GM18508 (cell line): ENCODE measurements around the gene PNKP.

Experiments used
- ATAC-seq: cut with Tn5 transposase; IDR thresholded peaks from one replicate; pipeline ENCODE4 v1.9.1; 2021; ENCODE audit warnings: moderate number of reproducible peaks; ENCODE audit not compliant: insufficient read depth, unreplicated experiment

Gene PNKP

GRCh38 chr19:49866933-49867782, at the start of gene PNKP:
Gene PNKP, minus strand, starts transcription at chr19:49867576. Its CDS starts 372 bp downstream, at chr19:49867204.
- ATAC-seq = no peak

DNA sequence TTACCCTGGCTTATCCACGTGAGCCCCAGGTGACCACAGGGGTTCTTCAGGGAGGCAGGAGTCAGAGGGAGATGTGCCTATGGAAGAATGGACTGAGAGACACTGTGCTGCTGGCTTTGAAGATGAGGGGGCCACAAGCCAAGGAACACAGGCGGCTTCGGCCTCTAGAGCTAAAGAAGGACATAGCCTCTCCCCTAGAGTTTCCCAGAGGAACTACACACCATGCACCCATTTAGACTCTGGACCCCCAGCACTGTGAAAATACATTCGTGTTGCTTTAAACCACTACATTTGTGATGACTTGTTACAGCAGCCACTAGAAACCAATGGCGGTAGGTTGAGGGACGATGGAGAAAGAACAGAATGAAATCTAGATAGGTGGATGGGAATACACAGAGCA, 47.9 kb upstream of the PNKP start:
- ATAC-seq = no peak

GRCh38 chr19:49913720-49914119, 46.3 kb upstream of the PNKP start:
- ATAC-seq = no peak

- ATAC-seq = no peak
Measured at GRCh38 chr19:49912965-49913685, 45.7 kb upstream of the PNKP start.

GRCh38 chr19:49911381-49912145, 44.2 kb upstream of the PNKP start:
- ATAC-seq = no peak

DNA sequence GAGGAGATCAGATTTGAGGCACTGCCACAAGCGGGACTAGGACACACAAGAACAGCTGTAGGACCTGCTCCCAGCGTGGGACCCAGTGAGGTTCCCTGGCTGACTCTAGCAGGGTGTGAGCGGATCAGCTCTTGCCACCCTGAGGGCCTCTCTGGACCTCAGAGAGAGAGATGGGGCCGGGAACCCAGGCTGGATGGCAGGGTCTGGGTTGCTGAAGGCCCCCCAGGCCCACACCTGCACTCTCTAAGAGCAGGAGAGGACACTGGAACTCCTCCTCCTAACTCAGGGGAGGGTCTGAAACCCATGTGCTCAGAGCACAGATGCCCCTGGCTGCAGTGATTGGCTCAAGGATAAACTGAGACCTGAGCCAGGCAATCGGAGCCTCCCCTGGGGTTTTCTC, 42.8 kb upstream of the PNKP start:
- no peak for ATAC-seq

DNA sequence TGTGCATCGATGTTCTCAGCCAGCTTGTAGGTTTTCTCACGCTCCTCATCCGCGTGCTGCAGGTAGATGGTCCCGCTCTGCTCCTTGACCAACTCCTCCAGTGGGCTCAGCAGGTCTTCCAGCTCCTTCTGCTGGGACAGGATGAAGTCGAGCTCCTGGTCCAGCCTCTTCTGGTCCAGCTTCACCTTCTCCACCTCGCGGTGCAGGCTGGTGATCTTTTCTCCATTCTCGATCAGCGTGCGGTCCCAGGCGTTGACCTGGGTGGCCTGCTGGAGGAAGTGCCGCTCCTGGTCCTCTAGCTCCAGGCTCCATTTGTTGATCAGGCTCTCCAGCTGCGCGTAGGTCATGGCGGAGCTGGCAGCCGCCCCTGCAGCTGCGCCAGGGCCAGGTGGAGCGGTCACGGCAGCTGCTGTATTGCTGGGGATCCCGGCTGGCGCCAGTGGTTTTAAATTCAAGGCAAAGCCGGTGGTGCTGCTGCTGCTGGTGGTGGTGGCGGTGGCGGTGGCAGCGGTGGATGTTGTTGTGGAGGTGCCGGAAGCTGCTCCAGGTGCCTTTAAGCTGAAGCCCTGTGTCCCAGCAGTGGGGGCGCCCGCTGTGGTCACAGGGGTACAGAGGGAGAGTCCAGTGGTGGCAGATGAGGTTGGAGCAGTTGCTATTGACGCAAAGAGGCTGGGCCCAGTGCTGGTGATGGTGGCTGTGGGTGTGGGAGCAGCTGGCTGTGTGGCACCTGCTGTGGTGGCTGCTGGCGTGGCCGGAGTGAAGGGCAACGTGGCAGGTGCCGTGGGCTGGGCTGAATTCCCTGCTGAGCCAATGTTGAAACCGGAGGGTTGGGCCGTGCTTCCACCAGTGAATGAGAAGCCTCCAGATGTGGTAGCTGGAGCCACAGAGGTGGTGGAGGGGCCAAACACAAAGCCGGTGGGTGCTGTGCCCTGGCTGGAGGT, 41.4 kb upstream of the PNKP start:
- no peak for ATAC-seq

- no peak for ATAC-seq
Measured at GRCh38 chr19:49907745-49908446, 40.5 kb upstream of the PNKP start.

DNA sequence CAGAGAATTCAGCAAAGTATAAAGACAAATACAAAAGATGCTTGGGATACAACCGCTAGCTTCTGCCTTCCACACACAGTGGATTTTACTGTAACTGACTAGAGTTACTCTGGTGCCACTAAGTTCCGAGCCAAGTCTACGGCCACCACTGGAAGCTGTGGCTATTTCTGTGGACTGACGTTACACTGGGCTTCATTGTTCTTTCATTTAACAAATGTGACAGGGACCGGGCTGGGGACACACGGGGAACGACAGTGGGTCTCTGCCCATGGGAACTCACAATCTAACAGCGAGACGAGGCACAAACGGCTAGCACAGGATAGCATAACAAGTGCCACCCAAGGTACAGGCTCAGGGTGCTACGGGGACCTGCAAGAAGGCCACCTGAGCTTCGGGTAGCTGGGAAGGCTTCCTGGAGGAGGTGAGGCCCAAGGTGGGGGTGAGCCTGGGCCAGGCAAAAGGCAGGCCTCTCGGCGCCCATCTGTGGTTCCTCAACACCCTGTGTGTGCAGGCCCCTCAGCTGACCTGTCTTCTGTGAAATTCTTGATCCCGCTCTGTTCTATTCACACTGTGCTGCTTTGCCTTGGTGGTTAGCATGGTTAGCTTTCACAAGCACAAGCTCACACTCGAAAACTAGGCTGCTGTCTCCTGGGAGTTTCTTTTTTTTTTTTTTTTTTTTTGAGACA, 39.6 kb upstream of the PNKP start:
- no peak for ATAC-seq

DNA sequence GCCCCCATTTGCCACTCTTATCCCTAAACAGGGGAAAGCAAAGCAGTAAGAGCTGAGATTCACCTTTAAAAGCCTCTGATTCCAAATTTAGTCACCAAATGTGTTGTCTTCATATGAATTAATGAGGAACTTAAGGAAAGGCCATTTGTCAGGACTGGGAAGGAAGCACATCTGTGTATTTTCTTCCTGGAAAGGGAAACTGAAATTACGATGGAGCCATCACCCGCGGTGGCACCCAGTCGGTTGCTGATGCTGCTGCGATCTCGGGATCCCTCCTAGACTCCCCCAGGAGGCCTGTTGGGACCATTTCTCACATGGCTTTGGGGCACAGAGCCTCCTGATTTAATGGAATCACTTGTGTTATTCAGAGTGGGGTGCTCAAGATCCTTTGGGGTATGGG, 36.8 kb upstream of the PNKP start:
- ATAC-seq = no peak

GRCh38 chr19:49896863-49897621, 29.7 kb upstream of the PNKP start, which contains the start of gene IL4I1:
Gene IL4I1, minus strand, starts transcription at chr19:49896887. Its CDS starts 727 bp downstream, at chr19:49896160.
- peak; percentile 33 for ATAC-seq

DNA sequence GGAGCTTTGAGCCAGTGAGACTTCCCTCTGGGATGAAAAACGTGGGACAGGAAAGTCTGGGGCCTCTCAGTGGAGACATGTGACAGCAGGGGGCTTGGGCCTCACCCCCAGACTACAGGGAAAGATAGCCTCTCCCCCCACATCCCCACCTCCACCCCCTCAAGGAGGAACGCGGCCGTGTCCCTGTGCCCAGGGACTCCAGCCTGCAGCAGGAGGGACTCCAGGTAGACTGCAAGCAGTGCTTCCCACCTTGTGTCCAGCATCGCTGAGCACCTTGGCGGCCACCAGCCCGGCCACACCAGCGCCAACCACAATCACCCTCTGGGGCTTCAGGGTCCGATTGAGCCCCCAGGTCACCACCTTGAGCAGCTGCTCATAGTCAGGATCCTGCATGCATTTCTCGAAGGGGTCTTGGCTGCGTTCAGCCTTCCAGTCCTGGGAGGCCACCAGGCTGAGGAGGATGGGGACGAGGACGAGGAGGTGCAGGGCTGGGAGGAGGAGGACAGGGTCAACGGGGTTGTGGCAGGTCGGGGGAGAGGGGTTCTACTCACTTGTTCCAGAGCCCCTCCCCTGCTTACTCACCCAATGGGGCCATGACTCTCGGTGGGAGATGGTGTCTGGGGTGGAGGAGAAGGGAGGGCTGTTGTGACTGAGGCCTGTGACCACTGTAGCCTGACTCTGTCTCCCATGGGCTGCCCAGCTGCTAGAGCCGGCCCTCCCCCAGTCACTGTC, 28.4 kb upstream of the PNKP start:
- no peak for ATAC-seq

- no peak for ATAC-seq
Measured at GRCh38 chr19:49894879-49895565, 27.6 kb upstream of the PNKP start.

DNA sequence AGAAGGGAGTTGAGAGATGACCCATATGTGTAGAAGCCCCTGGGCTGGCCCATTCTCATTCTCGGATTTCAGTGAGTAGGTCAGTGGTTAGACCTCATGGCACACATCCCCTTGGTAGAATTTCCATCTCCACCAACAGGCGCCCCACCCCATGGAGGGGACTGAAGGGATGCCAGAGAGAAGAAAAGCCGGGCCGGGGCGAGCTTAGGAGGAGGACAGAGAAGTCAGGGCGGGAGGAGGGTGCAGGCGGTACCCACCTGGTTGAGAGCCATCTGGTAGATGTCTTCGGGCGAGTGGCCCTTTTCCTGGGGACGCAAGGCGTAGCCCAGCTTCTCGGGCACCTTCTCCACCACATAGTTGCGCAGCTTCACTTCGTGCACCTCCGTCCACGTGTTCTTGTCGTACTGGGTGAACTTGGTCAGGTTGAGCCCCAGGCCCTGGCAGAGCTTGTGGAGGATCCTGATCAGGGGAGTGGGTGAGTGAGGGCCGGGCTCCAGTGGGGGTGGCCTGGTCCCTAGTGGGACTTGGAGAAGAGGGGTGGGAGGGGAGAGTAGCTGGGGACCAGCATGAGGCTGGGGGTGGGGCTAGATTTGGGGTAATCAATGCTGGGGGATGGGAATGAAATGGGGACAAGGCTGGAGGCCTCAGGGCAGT, 26.8 kb upstream of the PNKP start:
- ATAC-seq = no peak

GRCh38 chr19:49892716-49893115, 25.3 kb upstream of the PNKP start:
- ATAC-seq = no peak

GRCh38 chr19:49891393-49891792, 24.0 kb upstream of the PNKP start:
- no peak for ATAC-seq
